ENCODE data around the gene CSF3R. TPM values are rescaled to one million over a fixed set of nuclear protein-coding genes. Genes with fewer than 3 reads are reported as not detected.

Gene CSF3R
- total and polyA plus RNA-seq, 2 donors (not counting 3 experiments of a cell fraction or from before 2014, with no cell fraction given), result not detected

DNA sequence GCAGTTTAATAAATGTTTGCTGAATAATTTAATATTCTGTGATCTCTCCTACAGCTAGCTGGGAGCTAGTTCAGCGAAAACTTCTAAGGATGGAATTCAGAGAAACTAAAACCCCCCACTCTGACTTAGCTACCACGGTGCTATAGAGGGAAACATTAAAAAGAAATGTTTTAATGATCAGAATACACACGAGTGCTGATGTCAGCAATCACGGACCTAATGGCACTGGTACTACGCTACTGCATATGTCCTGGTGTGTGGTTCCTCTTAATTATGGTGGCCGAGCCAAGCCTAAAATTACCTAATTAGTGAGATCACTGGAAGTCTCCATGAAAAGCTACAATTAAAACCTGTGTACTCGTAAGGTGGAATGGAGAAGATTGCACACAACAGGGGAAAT is 61.1 kb downstream of the CSF3R start:
- ChIA-PET POLR2A (interaction anchor here (0.6 kb wide), 1 partner anchor 51 kb away, joined by 4 read pairs; no protein-coding TSS in a partner anchor), CTCF (interaction anchor here (0.8 to 5.5 kb wide), 11 partner anchors 9 to 272 kb away, joined by 3 to 83 read pairs (median 5); partner anchors contain the start of genes OSCP1 and TRAPPC3)
- DNase-seq (ENCODE audit: low read depth, low spot score), result no peak
- Histone ChIP-seq H3K4me1 (ENCODE audit: control insufficient read depth, extremely low read depth, insufficient read depth, low read length) (peaks cover 3% of the 10 kb centered on the region), H3K27ac (ENCODE audit: insufficient read depth, low read depth, low read length) (no peak overlapping the region), H2AFZ (ENCODE audit: low read depth, low read length) (no peak overlapping the region), H4K20me1 (replicated peaks; ENCODE audit: control insufficient read depth, extremely low read depth, insufficient read depth, low read length) (no peaks in the 10 kb centered on the region), H3K9ac (replicated peaks; ENCODE audit: extremely low read depth, insufficient read depth, low read length) (no peak overlapping the region), H3K79me2 (ENCODE audit: control insufficient read depth, insufficient read depth, low read length) (no peaks in the 10 kb centered on the region), H3K9me1 (replicated peaks; ENCODE audit: control insufficient read depth, extremely low read depth, insufficient read depth, low read length) (no peaks in the 10 kb centered on the region), H3K9me3 (replicated peaks; ENCODE audit: control insufficient read depth, insufficient read depth, low read length) (no peaks in the 10 kb centered on the region), H3K4me2 (ENCODE audit: insufficient read depth, low read length) (no peak overlapping the region), H3K4me3 (replicated peaks in 1 of 3; ENCODE audit: insufficient read depth in 1 of 3, low read depth in 1 of 3, low read length in 3 of 3) (no peak overlapping the region), H3K27me3 (ENCODE audit: control insufficient read depth in 2 of 2, insufficient read depth in 2 of 2, low read length in 2 of 2) (no peaks in the 10 kb centered on the region), H3K36me3 (ENCODE audit: control insufficient read depth in 2 of 2, extremely low read depth in 1 of 2, insufficient read depth in 2 of 2, low read length in 2 of 2) (no peaks in the 10 kb centered on the region)
- BruUV-seq (replicated peaks), result no TSS peak
- TF ChIP-seq POLR2A (IDR thresholded peaks at IDR 0.05; ENCODE audit: low read depth, low read length), result no peak
- no peak for TF ChIP-seq MYC (IDR thresholded peaks at IDR 0.05; ENCODE audit: low read depth, low read length)
- TF ChIP-seq, protein P1, sequence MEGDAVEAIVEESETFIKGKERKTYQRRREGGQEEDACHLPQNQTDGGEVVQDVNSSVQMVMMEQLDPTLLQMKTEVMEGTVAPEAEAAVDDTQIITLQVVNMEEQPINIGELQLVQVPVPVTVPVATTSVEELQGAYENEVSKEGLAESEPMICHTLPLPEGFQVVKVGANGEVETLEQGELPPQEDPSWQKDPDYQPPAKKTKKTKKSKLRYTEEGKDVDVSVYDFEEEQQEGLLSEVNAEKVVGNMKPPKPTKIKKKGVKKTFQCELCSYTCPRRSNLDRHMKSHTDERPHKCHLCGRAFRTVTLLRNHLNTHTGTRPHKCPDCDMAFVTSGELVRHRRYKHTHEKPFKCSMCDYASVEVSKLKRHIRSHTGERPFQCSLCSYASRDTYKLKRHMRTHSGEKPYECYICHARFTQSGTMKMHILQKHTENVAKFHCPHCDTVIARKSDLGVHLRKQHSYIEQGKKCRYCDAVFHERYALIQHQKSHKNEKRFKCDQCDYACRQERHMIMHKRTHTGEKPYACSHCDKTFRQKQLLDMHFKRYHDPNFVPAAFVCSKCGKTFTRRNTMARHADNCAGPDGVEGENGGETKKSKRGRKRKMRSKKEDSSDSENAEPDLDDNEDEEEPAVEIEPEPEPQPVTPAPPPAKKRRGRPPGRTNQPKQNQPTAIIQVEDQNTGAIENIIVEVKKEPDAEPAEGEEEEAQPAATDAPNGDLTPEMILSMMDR (IDR thresholded peaks at IDR 0.05; ENCODE audit: extremely low read depth in 1 of 2, insufficient read depth in 1 of 2, low read depth in 1 of 2, low read length in 2 of 2), result no peak
- TF ChIP-seq FOS (IDR thresholded peaks at IDR 0.05; ENCODE audit: borderline replicate concordance, insufficient read depth, low read length), result no peak
- TF ChIP-seq, protein P2, sequence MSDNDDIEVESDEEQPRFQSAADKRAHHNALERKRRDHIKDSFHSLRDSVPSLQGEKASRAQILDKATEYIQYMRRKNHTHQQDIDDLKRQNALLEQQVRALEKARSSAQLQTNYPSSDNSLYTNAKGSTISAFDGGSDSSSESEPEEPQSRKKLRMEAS (IDR thresholded peaks at IDR 0.05; ENCODE audit: insufficient read depth, insufficient read length), result no peak
- TF ChIP-seq JUN (IDR thresholded peaks at IDR 0.05; ENCODE audit: borderline replicate concordance, insufficient read depth, insufficient read length, low read depth), result no peak
- dilution Hi-C loops (cut with MboI; ENCODE audit: extremely low pct_ligation_motif_present, low sequenced_read_pairs), result no loop called here
- no peak for FAIRE-seq
- intact Hi-C loops (cut with micrococcal nuclease), result loop anchor here (1.0 to 2.0 kb wide), 3 partner anchors 23 to 322 kb away; partner anchors contain the start of gene SH3D21

Data from endothelial cell of umbilical vein (primary cell).